DMS53 (cell line): ENCODE data around the gene ADAM33.
A peak's percentile ranks its signal among the peaks of the same experiment; 100 is the strongest.

Source experiments
- DNase-seq: peaks from one replicate; lab custom pipeline; 2025; lab: John Stamatoyannopoulos, UW

Gene ADAM33

GRCh38 chr20:3710011-3710466 is 28.2 kb upstream of the ADAM33 start:
- DNase-seq, result no peak

- DNase-seq, result no peak
Observed at GRCh38 chr20:3707508-3707899, 25.7 kb upstream of the ADAM33 start.

- DNase-seq, result peak; percentile 23
Observed at GRCh38 chr20:3706774-3707507, 25.1 kb upstream of the ADAM33 start.

- no peak for DNase-seq
Observed at GRCh38 chr20:3705970-3706739, 24.3 kb upstream of the ADAM33 start.

GRCh38 chr20:3705491-3705969 is 23.7 kb upstream of the ADAM33 start:
- no peak for DNase-seq

- no peak for DNase-seq
Observed at GRCh38 chr20:3704087-3704486, 22.3 kb upstream of the ADAM33 start.

GRCh38 chr20:3702611-3703391 is 21.0 kb upstream of the ADAM33 start:
- no peak for DNase-seq

- no peak for DNase-seq
Observed at GRCh38 chr20:3701061-3701998, 19.5 kb upstream of the ADAM33 start.

GRCh38 chr20:3699037-3699436 is 17.2 kb upstream of the ADAM33 start:
- DNase-seq, result no peak

- no peak for DNase-seq
Observed at GRCh38 chr20:3698591-3699001, 16.8 kb upstream of the ADAM33 start.

GRCh38 chr20:3697588-3698305 is 15.9 kb upstream of the ADAM33 start:
- DNase-seq, result no peak

- no peak for DNase-seq
Observed at GRCh38 chr20:3696745-3697587, 15.2 kb upstream of the ADAM33 start.

- peak; percentile 31 for DNase-seq
Observed at GRCh38 chr20:3696200-3696599, 14.4 kb upstream of the ADAM33 start.

GRCh38 chr20:3694864-3695263 is 13.1 kb upstream of the ADAM33 start:
- no peak for DNase-seq

- DNase-seq, result no peak
Observed at GRCh38 chr20:3693376-3693775, 11.6 kb upstream of the ADAM33 start.

- no peak for DNase-seq
Observed at GRCh38 chr20:3692706-3693294, 11.0 kb upstream of the ADAM33 start.

- no peak for DNase-seq
Observed at GRCh38 chr20:3691897-3692296, 10.1 kb upstream of the ADAM33 start.

GRCh38 chr20:3691306-3691705 is 9.5 kb upstream of the ADAM33 start:
- no peak for DNase-seq

GRCh38 chr20:3690413-3690812 is 8.6 kb upstream of the ADAM33 start:
- no peak for DNase-seq
